GM19397 (cell line): ENCODE results near the gene ALCAM.
A peak's percentile ranks its signal among the peaks of the same experiment; 100 is the strongest.

Source experiments
- ATAC-seq: cut with Tn5 transposase; IDR thresholded peaks from one replicate; pipeline ENCODE4 v1.9.1; 2021; ENCODE audit warnings: mild to moderate bottlenecking, moderate library complexity; ENCODE audit not compliant: unreplicated experiment

The ALCAM gene

DNA sequence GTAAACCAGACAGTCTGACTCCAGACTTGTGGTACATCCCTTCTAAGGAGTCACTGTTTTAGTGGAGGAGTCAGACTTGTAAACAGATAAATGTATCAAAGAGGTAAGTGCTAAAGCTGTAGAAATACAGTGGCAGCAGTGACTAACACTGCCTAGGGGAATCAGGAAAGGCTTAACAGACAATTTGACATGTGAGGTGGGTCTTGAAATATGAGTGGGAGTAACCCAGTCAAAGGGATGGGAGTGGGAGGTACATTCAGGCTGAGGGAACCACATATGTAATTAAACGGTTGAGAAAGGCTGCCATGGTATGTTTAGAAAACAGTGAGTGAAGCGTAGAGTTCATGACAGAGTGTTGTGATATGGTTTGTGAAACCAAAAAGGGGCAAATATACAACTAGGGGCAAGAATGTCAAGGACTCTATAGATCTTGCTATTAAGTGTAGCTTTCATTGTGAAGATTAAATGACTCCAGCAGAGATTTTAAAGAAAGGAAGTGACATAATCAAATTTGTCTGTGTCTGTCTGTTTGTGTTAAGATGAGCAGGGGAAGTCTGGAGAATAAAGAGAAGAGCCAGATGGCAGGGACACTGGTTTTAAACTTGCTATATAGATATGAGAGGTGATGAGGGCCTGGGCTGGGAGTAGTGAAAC is 11.2 kb upstream of the ALCAM start:
- ATAC-seq: no peak

GRCh38 chr3:105356396-105356795 is 10.3 kb upstream of the ALCAM start:
- ATAC-seq: no peak

DNA sequence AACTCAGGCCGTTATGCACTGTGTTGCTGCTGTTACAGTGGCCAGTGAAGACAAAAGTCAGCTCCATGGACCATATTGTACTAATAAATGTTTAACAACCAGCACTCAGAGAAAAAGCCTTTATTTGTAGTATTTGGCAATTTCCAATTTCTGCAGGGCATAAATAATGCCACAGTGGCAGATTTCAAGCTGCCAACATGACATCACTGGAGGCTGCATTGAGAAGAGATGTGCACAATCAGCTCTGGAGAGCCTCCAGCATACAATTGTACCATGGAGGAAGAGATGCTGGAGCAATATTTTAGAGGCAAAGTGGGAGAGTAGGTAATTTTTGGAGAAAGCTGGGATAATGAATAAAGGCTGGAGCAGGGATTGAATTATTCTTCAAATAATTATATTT is 9.7 kb upstream of the ALCAM start:
- no peak for ATAC-seq

DNA sequence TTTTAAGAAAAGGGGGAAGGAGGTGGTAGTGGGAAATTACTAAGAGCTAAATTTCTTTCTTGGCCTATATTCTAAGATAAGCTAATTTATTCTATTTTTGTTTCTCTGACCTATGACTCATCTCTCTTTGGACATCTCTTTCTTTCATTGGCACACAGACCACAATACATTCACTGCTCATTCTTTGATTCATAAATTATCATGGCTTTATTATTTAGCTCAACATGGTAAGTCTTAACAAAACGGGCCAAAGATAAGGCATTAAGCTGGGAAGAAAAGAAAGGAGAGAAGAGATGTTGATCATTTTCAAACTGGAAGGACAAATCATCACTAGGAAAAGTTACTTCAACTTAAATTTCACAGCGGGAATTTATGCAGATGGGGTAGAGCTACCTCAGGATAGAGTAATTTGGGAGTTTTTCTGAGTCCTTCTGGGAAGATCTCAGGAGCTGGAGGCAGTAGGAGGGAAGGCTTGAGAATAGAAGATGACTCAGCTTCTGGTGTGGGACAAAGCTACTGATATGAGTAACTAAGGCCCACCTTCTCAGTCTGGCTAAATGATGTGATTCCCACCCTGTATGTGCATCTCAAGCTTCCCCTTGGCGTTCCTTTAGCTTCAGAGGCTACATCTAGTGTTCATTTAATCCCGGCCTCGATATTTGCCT is 7.5 kb upstream of the ALCAM start:
- ATAC-seq: no peak

- ATAC-seq: no peak
Observed at GRCh38 chr3:105360003-105360402, 6.7 kb upstream of the ALCAM start.

DNA sequence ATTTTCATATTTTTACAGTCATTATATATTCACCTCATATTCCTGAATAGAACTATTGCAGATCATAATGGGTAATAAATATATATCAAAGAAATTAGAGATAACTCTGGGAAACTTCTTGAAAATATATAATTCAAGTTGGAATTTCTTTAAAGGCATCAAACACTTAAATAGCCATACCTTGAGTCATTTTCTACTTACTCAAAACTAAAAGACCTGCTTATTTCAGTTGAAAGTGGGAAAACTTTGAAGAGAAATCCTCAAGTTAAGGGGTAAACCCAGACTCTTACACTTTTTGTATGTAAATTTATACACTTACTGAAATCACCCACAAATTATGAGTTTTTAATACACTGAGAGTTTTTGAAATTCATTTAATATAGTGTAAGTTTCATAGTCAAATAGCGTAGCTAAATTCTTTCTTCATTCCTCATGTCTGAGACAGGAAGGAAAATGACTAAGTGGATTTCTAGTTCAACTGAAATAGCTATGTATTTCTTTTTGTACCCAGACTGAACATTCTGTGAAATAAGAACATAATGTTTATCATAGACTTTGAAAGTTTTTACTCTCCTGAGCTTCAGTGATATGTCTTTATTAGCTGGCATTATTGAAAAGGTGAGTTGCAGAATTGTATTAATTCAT is 4.6 kb upstream of the ALCAM start:
- no peak for ATAC-seq

DNA sequence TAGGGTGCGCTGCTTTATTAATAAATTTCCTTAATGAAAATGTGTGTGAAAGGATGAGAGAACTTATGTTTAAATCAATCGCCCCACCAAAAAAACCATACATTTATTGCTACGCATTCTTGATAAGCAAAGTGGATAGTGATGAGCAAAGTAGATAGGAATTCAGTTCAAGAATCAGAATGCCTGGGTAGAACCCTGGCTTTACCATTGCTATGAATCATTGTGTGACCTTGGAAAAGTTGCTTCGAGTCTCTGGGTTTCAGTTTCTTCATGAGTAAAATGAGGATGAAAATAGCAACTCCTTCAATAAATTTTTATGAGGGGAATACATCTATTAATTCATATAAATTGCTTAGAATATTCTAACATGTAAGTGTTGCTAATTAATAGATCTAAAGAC is 2.6 kb upstream of the ALCAM start:
- ATAC-seq: no peak

DNA sequence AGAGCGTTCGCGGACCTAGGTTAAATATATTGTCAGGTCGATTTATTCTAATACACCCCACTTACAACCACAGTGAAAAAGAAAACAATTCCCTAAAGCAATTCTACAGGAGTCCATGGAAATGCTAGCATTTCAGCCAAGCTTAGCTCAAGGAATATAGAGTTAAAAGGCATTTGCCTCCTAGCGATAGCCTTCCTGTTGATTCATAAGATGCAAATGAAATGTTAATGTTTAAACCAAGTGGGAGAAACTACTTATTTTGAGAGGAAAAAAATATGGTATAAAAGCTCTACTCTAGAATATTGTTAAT is 1.7 kb upstream of the ALCAM start:
- ATAC-seq: no peak

DNA sequence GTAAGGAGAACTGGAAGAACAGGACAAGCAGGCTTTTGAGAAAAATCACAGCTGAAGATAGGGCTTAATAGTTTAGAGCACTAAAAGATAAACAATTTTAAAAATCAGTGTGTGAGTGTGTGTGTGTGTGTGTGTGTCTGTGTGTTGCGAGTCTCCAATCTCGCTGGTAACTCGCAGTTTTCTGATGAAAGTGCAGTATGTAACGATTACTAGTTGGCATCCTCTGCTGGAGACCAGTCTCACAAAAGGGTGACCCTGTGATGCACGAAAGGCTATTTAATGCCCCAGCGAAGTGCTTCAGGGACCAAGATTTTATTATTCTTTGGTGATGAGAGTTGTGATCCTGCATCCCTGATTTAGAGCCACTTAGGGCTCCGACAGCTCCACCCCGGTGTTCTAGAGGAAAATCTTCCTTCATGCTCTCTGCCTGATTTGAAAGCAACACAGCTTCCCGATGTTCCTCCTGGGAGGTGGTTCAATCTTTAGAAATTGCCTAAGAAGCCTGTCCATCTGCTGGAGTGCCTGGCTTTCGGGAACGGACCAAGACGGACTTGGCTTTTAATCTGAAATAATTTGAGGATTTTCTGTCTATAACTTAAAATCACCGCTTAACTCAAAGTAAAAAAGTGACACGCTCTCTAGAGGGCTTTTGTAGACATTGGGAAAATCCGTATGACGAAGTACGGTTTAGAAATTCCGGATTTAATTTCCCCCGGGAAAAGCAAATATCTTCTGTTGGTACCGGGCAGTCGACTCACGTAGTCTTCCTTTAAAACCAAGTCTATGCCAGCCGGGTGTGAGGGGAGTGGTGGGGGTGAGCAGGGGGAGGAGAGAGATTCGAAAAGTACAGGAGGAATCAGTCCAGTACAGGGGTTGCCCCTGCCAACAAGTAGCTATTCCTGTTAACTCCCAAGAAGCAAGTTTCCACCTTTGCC is 1.1 kb upstream of the ALCAM start:
- ATAC-seq: no peak

DNA sequence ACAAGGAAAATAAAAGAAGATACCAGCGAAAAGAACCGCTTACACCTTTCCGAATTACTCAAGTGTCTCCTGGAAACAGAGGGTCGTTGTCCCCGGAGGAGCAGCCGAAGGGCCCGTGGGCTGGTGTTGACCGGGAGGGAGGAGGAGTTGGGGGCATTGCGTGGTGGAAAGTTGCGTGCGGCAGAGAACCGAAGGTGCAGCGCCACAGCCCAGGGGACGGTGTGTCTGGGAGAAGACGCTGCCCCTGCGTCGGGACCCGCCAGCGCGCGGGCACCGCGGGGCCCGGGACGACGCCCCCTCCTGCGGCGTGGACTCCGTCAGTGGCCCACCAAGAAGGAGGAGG is 325 bp downstream of the ALCAM start:
- ATAC-seq: no peak

DNA sequence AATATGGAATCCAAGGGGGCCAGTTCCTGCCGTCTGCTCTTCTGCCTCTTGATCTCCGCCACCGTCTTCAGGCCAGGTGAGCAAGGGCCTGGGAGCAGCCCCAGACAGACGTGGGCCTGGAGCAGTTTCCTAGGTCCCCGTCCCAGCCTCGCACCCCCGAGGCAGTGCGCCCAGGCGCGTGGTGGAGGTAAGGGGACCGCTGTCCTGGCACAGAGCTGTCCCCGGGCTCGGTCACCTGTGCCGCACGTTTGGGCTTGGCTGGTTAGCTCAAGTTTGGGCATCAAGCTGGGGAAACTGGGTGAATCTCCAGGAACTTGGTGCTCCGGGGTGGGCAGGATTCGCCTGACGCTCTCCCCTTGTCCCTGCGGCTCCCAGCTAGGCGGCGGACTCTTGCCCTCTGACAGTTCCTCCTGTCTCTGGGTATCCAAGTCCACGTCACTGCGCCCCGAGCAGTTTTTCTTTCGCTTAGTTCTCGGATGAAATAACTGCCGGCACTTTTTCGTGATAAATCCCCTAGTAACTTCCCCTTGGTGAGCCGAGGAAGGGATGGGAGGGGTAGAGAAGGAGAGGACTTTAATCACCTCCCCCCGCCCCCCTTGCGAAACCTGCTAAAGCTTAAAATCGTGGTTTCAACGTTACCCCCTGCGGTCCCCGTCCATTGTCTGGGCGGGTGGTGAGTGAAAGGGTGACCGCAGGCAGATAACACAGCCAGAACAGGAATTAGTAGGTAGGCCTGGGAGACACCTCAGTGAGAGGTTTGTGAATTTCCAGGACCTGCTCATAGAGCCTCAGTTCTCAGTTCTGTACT is 901 bp downstream of the ALCAM start:
- peak; percentile 22 for ATAC-seq

DNA sequence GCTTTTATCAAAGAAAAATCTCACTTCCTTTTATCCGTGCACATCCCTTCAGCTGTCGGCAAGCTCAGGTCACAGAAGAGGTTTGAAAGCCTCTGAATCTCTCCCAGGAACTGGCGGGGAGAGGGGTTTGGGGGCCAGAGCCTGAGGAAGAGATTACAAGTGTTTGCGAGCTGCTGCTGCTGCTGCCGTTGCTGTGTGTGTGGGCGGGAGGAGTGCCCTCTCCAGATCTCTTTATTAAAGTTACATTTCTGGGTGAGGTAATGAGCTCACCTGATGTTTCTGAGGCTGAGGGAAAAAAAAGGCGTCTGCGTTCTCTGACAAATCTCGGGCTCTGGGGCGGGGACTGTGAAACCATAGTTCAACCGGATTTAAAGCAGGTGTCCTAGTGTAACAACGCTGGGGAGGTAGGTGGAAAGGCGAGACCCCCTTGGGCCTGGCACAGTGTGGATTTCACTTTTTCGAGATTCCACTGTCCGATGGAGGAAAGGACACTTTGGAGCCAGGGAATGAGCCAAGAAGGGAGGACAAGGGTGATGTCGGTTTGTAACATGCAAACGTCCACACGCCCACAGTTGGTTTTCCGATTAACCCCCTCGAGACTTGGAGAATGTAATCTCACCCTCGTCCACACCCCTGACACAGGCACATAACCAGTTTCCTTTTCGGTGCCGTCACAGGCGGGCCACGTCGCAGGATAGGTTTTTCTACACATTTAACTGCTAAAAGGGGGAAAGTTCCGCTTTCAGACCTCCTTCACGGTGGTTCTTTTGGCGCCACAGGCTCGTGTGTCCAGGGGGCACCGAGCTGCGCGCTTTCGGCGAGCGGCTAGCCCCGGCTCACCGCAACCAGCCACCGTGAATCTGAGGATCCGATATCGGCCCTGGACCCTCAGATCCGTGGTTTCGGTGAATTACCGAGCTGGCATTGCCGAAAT is 2.1 kb downstream of the ALCAM start:
- peak; percentile 19 for ATAC-seq

DNA sequence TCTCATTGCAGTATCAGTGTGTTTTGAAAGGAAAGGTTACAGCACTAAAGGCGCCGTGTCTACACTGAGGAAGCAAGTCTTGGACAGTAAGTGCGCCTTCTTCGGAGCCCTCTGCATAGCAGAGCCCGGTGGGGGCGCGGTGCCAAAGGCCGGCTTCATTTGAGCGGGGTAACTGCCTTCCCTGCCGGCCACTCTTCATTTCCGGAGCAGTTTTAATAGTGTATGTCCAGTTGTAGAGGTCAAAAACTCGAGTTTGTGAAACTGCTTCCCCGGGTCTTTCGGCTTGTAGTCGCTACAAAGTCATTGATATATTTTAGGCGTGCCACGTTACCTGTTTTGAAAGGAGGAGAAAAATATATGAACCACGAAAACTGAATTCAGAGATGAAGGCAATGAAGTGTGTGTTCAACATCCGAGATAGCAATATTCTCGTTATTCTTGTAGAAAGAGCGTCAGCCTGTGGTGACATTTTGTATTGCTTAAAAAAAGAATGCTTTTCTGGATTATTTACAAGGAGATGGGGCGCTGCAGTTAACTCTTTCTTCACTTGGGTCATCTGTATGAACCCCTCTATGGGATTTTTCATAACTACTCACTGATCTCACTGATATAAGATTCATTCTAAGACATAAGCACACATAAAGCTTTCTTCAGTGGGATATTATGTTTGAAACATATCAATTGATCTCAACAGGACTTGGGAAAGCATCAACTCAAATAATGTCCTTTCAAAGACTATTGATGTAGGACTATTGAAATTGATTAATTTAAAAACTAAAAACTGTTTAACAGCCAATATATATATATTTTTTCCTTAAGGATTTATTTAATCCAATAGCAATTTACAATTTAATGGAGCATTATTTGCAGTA is 3.0 kb downstream of the ALCAM start:
- ATAC-seq: peak; percentile 24

DNA sequence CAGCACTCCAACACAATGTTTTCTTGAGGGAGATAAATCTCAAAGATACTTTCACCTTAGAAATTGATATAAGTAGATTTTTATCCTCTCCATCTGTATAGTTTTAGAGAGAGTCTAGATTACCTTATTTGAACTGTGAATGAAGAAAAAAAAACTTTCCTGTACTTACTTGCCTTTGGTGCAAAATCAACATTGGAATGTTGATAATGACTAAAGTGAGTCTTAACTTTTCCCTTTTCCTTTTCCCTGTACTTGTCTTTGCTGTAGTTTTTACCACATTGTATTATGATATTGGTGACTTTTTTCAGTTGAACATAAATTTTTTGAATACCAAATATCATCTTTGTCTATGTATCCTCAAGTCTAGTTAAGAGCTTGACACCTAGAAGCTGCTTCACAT is 6.7 kb downstream of the ALCAM start:
- ATAC-seq: no peak

DNA sequence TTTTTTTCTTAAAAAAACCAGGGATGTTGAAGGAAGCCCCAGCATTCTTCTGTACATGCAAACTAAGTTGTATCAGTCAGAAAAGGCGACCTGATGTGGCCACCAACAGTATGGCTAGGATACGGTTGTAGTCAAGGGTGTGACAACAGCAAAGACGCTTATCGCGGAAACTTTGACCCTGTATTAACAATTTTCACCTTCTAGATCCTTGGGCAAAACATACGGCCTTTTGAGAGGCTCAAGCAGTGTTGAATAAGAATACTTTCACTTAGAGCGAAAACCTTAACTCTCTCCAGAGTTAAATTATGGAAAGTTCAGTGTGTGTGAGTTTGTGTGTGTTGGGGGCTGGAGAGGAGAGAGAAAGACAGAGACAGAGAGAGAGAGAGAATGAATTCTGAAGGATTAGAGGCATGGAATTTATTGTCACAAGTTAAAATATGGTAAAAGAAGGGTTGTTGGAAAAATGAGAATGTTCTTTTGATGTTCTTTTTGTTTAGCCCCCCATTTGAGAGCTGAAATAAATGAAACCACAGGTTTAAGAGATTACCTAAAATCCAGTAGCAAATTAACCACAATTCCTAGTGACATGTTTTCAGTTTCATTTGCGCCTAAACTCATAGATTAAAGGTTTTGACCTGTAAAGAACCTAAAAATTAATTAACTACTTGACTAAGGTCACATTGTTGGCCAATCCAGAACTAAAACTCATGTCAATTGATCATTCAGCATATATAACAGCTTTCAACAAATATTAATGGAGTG is 9.2 kb downstream of the ALCAM start:
- ATAC-seq: no peak

GRCh38 chr3:105377716-105378115 is 11.0 kb downstream of the ALCAM start:
- no peak for ATAC-seq

GRCh38 chr3:105385179-105385578 is 18.5 kb downstream of the ALCAM start:
- ATAC-seq: no peak
